GM18867 (cell line): ENCODE results near the gene RNU1-1.
"Not testable (repeated sequence)": the region's sequence is repeated elsewhere in the genome, so short reads cannot be mapped to it uniquely, and the experiment has no call there.

ENCODE experiments used
- ATAC-seq: cut with Tn5 transposase; IDR thresholded peaks from one replicate; pipeline ENCODE4 v1.9.1; 2021; ENCODE audit warnings: mild to moderate bottlenecking, moderate library complexity; ENCODE audit not compliant: unreplicated experiment

The RNU1-1 gene

DNA sequence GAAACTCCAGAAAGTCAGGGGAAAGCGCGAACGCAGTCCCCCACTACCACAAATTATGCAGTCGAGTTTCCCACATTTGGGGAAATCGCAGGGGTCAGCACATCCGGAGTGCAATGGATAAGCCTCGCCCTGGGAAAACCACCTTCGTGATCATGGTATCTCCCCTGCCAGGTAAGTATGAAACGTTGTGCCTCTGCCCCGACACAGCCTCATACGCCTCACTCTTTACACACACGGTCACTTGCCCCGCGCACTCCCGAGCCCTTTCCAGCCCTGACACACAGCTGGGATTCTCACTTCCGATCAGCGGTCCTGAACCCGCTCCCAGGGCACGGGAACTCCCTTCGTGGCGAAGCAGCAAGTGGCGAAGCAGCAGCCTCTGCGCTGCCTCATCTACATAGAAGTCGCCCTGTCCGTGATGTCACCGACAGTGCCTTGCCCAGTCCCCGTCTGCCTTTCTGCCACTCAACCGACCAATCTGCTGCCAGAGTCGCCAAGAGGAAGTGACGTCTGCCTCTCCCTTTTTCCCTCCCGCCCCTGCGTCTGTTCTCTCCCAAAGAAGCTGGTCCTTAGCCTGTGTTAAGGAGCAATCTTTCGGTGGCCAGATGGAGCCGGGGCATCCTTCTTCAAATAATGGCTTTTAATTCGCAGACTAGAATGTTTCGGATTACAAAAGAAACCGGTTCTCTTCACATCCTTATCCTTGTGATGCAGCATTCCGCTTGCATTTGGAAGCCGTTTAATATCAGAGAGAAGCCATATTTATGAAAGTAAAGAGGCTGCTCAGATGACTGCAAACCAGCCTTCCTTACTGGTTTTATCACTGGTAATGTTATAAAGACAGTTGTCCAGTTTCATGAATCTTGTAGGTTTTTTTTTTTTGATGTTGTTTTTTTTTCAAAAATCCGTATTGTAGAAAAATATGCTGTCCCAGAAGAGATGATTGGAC, at the start of gene RNU1-1:
RNU1-1 (minus strand) TSS at position 179 of the 949 bp plus-strand sequence.
- peak; percentile 55 for ATAC-seq

DNA sequence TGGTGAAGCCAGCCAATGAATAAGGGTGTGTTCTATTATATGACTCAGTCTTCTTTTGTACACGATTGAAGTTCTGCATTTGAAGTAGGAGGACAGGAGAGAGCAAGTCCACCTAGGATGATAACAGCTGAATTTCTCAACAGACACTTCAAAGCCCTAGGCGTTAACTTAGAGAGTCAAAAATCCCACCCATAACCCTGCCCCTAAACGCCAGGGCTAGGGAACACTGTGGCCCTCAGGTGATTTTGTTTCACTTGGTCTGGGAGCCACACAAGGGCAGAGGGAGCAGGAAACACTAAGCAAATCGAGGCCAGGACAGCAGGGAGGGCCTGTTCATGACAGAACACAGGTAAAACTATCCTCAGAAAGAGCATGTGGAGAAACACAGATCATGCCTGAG, 47.0 kb upstream of the RNU1-1 start:
- not testable (repeated sequence) for ATAC-seq

- ATAC-seq: not testable (repeated sequence)
Measured at GRCh38 chr1:16560498-16560897, 46.4 kb upstream of the RNU1-1 start.

DNA sequence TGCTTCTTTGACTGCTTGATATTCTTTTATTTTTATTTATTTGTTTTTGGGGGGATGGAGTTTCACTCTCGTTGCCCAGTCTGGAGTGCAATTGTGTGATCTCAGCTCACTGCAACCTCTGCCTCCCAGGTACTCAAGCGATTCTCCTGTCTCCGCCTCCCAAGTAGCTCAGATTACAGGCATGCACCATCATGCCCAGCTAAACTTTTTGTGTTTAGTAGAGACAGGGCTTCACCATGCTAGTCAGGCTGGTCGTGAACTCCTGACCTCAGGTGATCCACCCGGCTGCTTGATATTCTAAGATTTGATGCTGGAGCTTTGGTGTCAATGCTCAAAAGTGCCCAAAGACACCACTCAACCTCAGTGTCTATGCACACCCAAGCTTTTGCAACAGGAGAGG, 45.6 kb upstream of the RNU1-1 start:
- not testable (repeated sequence) for ATAC-seq

DNA sequence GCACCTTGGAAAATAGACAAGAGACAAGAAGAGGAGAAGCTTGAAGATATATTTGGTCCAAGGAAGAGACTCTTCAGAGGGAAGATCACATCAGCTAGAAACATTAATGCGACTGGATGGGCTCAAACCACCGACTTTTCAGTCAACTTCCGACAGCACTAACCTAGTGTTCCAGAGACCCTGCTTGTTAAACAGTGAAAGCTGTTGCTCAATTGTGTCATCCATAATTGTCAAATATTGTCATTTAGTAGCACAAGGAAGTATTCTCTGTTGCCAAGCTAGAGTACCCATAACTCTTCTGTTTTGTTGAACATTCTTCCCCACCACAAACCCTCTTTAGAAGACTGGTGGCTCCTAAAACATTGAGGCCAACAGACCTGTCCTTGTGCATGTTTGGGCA, 42.9 kb upstream of the RNU1-1 start:
- not testable (repeated sequence) for ATAC-seq

DNA sequence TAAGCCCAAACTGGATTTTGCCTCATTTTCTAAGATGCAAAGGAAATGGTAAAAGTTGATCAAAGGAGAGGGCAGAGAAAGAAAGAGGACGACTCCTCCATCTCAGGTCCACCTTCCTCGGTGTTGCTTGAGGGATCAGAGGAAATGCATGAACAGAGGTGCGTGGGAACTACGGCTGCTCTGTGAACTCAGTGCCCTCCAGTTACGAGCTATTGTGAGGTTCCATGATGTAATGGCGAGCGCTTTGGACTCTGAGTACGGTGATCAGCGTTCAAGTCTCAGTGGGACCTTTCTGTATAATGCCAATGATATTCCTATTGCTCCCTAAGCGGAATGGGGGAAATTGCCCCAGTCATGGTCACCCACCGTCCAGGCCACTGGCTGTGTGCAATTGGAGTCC, 39.2 kb upstream of the RNU1-1 start:
- ATAC-seq: not testable (repeated sequence)

- not testable (repeated sequence) for ATAC-seq
Measured at GRCh38 chr1:16550212-16550918, 36.3 kb upstream of the RNU1-1 start.

DNA sequence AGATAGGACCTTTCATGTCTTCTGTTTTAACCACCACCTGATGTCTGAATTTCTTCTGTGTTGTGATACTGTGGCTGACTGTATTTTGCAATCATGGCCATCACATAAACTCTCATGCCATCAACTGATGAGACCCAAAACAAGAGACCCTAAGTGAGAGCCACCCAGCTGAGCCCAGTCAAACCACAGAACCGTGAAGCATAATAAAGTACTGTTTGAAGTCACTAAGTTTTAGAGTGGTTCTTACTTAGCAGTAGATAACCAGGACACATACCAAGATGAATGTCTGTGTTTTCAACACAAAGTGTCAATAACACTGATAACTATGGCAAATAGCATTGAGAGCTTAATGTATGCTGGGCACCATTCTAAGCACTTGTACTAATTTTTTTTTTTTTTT, 35.5 kb upstream of the RNU1-1 start:
- not testable (repeated sequence) for ATAC-seq

GRCh38 chr1:16547502-16548241, 33.6 kb upstream of the RNU1-1 start:
- not testable (repeated sequence) for ATAC-seq

DNA sequence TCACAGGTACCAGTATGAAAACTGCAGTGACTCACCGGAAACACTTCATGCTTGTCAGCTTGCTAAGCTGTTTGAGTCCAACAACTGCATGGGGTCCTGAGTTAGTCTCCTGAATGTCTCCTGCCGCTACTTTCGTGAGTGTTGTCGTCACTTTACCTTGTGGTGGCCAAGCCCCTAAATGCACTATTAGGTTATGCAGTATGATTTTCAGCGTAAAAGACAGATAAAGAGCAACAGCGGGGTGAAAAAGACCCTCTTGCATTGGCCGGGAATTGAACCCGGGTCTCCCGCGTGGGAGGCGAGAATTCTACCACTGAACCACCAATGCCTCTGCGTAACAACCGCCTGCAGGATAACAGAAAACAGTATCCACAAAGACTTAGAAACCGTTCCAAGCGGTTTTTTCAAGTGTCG, 31.6 kb upstream of the RNU1-1 start:
- not testable (repeated sequence) for ATAC-seq

GRCh38 chr1:16540421-16540893, 26.4 kb upstream of the RNU1-1 start:
- ATAC-seq: not testable (repeated sequence)

DNA sequence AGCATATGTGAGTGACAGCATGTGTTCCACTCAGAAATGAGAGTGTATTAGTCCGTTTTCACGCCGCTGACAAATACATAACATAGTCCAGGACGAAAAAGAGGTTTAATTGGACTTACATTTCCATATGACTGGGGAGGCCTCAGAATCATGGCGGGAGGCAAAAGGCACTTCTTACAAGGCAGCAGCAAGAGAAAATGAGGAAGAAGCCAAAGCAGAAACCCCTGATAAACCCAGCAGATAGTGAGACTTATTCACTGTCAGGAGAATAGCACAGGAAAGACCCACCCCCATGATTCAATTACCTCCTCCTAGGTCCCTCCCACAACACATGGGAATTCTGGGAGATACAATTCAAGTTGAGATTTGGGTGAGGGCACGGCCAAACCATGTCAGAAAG, 23.4 kb upstream of the RNU1-1 start:
- not testable (repeated sequence) for ATAC-seq

DNA sequence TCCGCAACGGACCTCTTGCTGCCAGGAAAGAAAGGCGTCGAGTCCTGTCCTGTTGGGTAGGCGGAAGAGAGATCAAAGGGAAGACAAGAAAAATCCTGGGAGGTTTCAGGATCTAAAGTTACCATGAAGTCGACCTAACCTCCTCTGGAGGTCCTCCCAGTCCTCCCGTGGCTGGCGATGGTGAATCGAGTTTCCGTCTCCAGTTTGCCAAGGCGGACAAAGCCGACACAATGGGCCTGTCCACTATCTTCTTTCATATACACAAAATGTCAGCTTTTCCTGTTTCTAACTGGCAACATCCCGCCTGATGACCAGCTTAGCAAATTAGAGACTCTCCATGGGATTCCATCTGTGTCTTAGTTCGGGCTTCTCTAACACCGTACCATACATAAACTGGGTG, 22.7 kb upstream of the RNU1-1 start:
- not testable (repeated sequence) for ATAC-seq

DNA sequence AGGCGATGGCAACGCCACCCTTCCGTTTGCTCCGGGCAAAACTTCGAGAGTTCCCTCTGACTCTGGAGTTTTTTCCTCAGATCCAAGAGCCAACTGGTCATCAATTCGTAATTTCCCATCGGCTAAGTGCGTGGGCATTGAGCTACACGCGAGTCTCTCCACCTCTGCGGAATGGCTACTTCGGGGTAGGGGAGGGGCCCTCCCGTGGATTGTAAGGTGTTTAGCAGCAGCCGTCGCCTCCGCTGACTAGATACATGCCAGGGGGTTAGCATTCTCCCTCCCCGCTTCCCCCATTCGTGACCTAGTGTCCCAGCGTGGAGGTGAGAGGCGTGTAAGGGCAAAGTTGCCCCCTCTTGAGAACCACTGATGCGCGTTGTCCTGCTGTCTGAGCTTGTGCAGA, 21.8 kb upstream of the RNU1-1 start:
- ATAC-seq: not testable (repeated sequence)

GRCh38 chr1:16535487-16535886, 21.4 kb upstream of the RNU1-1 start:
- not testable (repeated sequence) for ATAC-seq

- ATAC-seq: not testable (repeated sequence)
Measured at GRCh38 chr1:16534829-16535456, 20.9 kb upstream of the RNU1-1 start.

DNA sequence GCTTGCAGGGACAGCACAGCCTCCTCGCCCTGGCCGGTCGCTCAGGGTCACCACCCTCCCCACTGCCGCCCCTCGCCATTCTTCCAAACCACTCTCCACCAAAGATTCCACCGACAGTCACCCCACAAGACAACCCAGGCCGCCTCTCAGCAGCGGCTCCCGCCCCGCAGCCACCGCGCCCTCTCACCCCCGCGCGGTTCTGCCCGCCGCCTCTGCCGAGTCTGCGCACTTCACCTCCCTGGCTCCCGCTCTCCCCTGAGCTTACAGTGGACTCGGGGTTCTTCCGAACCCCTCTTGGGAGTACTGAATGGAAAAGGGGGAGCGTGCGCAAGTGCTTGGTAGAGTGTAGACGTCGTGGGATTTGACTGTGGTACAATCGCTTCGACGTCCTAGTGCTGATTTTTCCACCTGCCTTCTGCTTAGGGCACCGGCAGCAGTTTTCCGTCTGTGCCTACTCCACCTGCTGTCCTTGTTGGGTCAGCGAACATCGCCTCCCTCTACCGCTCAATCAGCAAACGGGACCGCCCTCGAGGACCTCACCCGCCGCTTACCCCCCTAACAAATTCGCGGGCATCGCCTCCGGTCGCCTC, 20.2 kb upstream of the RNU1-1 start:
- ATAC-seq: not testable (repeated sequence)

GRCh38 chr1:16532235-16532991, 18.3 kb upstream of the RNU1-1 start:
- not testable (repeated sequence) for ATAC-seq

GRCh38 chr1:16528338-16528737, 14.3 kb upstream of the RNU1-1 start:
- ATAC-seq: not testable (repeated sequence)
